Measurements from ENCODE around the gene SPDYE6. TPM values are rescaled to one million over a fixed set of nuclear protein-coding genes. Genes with fewer than 3 reads are reported as not detected.

Gene SPDYE6
- total and polyA plus RNA-seq, 2 experiments from 2014 or later = not detected

- DNase-seq (ENCODE audit: low spot score) (no peak), ATAC-seq (peak; percentile 6)
- H3K4me2 ChIP-seq = peak overlapping the region; percentile 74
- Mint-ChIP-seq H3K4me3 (no peak overlapping the region), H3K4me1 (peaks cover 16% of the 10 kb centered on the region), H3K36me3 (ENCODE audit: low read depth) (peaks cover 6% of the 10 kb centered on the region), H3K27ac (no peak overlapping the region), H3K27me3 (ENCODE audit: insufficient read depth, low read depth, poor library complexity) (peaks cover 21% of the 10 kb centered on the region), H3K9me3 (no peaks in the 10 kb centered on the region)
- H3K27ac ChIP-seq (ENCODE audit: low read depth) = no peak overlapping the region
- no peaks in the 10 kb centered on the region for H3K27me3 ChIP-seq (ENCODE audit: insufficient read depth)
- TF ChIP-seq EZH2 (IDR thresholded peaks at IDR 0.05; ENCODE audit: low read depth, unreplicated experiment) = no peak
- TF ChIP-seq STAT1 (IDR thresholded peaks at IDR 0.05; ENCODE audit: unreplicated experiment) = no peak
- 0 out of 4 replicates have a peak, but pooled peaks of 1 of the 2 experiments have one; percentile 14 for TF ChIP-seq CTCF (conservative IDR thresholded peaks at IDR 0.05; ENCODE audit: low read depth in 2 of 2)
- no peak for TF ChIP-seq ZNF462 (CRISPR knock-in tag; IDR thresholded peaks at IDR 0.05)
- TF ChIP-seq POLR2AphosphoS5 (IDR thresholded peaks at IDR 0.05; ENCODE audit: low read depth) = no peak
- no peaks in the 10 kb centered on the region for H3K79me2 ChIP-seq (replicated peaks; ENCODE audit: insufficient read depth)
- H3K9me2 ChIP-seq (ENCODE audit: insufficient read depth) = no peaks in the 10 kb centered on the region
- H3K4me1 ChIP-seq (ENCODE audit: insufficient read depth) = peaks cover 3% of the 10 kb centered on the region; the same call in 1 of the 2 replicates
- no peaks in the 10 kb centered on the region for H4K20me1 ChIP-seq (replicated peaks; ENCODE audit: insufficient read depth)
- peak overlapping the region; percentile 52; the same call in 1 of the 2 replicates for H3K4me3 ChIP-seq
- H3F3A ChIP-seq (replicated peaks; ENCODE audit: low read depth) = 0 out of 2 replicates have a peak, but pooled peaks cover 3% of the 10 kb centered on the region
- H3K36me3 ChIP-seq (ENCODE audit: insufficient read depth) = no peaks in the 10 kb centered on the region
- H2AFZ ChIP-seq = no peak overlapping the region
Measured at GRCh38 chr7:102320601-102321350, 35.5 kb downstream of the SPDYE6 start.

Data from GM23338 (cell line).